Omental fat pad (tissue), 4 donors: ENCODE data around the gene PCDHA4. TPM values are rescaled to one million over a fixed set of nuclear protein-coding genes. Genes with fewer than 3 reads are reported as not detected.
"Not testable (repeated sequence)": the region's sequence is repeated elsewhere in the genome, so short reads cannot be mapped to it uniquely, and the experiment has no call there.

ENCODE experiments used
- ATAC-seq: fragments of 150-250 bp; one replicate; pipeline ENCODE4 v1.9.1; 2016; ENCODE audit warnings: mild to moderate bottlenecking, moderate library complexity; ENCODE audit not compliant: low FRiP score
- DNase-seq: peaks from one replicate; pipeline ENCODE4 v3.0.0-alpha.2; 2019; ENCODE audit warnings: low spot score
- total RNA-seq, 4 donors: library from RNA; depleted of rRNA; stranded (reverse); fragments of >200 nt; gene quantifications; one replicate each; pipeline ENCODE4 v1.1.0, GENCODE V29; 2016
- TF ChIP-seq, protein P1 (sequence below), 3 donors: fragments of 450-650 bp; IDR thresholded peaks; one replicate each; pipeline ENCODE4 v1.5.1; 2016 to 2017; ENCODE audit warnings: antibody characterized with exemption in 3 of 3, mild to moderate bottlenecking in 3 of 3, moderate library complexity in 2 of 3

PCDHA4 gene
- total RNA-seq, 4 donors from 2014 or later, result 0.60 to 1.5 (median 1.1) TPM

DNA sequence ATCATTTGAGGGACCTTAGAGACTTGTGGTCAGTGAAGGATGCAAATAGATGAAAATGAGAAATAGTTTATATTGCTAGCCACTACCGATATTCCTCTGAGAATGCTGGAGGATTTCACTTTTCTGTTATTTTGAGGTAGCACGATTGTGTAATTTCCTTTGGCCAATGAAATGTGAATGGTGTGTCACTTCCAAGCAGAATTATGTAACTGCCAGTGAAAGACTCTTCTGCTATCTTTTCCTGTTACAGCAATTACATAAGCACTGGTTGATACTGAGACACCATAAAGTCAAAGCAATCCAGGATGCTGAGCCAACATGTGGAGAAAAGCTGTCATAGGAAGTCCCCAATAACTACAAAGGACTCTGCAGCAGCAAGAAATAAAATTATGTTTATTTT lies 15.8 kb upstream of the PCDHA4 start:
- ATAC-seq (no peak), DNase-seq (no peak)
- TF ChIP-seq, protein P1, sequence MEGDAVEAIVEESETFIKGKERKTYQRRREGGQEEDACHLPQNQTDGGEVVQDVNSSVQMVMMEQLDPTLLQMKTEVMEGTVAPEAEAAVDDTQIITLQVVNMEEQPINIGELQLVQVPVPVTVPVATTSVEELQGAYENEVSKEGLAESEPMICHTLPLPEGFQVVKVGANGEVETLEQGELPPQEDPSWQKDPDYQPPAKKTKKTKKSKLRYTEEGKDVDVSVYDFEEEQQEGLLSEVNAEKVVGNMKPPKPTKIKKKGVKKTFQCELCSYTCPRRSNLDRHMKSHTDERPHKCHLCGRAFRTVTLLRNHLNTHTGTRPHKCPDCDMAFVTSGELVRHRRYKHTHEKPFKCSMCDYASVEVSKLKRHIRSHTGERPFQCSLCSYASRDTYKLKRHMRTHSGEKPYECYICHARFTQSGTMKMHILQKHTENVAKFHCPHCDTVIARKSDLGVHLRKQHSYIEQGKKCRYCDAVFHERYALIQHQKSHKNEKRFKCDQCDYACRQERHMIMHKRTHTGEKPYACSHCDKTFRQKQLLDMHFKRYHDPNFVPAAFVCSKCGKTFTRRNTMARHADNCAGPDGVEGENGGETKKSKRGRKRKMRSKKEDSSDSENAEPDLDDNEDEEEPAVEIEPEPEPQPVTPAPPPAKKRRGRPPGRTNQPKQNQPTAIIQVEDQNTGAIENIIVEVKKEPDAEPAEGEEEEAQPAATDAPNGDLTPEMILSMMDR (IDR thresholded peaks at IDR 0.05), result no peak

GRCh38 chr5:140794595-140795258 lies 12.1 kb upstream of the PCDHA4 start, which contains the start of gene PCDHA2:
Gene PCDHA2, plus strand, starts transcription at chr5:140794852.
- ATAC-seq, result no peak
- TF ChIP-seq, protein P1 (IDR thresholded peaks at IDR 0.05), result no peak
- no peak for DNase-seq

GRCh38 chr5:140795259-140795641 lies 11.6 kb upstream of the PCDHA4 start:
- no peak for ATAC-seq
- TF ChIP-seq, protein P1 (IDR thresholded peaks at IDR 0.05), result no peak
- DNase-seq, result no peak

DNA sequence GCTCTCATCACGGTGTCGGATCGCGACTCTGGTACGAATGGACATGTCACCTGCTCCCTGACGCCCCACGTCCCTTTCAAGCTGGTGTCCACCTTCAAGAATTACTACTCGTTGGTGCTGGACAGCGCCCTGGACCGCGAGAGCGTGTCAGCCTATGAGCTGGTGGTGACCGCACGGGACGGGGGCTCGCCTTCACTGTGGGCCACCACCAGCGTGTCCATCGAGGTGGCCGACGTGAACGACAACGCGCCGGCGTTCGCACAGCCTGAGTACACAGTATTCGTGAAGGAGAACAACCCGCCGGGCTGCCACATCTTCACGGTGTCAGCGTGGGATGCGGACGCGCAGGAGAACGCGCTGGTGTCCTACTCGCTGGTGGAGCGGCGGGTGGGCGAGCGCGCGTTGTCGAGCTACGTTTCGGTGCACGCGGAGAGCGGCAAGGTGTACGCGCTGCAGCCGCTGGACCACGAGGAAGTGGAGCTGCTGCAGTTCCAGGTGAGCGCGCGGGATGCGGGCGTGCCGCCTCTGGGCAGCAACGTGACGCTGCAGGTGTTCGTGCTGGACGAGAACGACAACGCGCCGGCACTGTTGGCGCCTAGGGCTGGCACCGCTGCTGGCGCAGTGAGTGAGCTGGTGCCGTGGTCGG lies 10.7 kb upstream of the PCDHA4 start:
- ATAC-seq, DNase-seq: not testable (repeated sequence)

- TF ChIP-seq, protein P1 (IDR thresholded peaks at IDR 0.05), result no peak
- DNase-seq (no peak), ATAC-seq (no peak)
Measured at GRCh38 chr5:140796718-140797095, 10.2 kb upstream of the PCDHA4 start.

DNA sequence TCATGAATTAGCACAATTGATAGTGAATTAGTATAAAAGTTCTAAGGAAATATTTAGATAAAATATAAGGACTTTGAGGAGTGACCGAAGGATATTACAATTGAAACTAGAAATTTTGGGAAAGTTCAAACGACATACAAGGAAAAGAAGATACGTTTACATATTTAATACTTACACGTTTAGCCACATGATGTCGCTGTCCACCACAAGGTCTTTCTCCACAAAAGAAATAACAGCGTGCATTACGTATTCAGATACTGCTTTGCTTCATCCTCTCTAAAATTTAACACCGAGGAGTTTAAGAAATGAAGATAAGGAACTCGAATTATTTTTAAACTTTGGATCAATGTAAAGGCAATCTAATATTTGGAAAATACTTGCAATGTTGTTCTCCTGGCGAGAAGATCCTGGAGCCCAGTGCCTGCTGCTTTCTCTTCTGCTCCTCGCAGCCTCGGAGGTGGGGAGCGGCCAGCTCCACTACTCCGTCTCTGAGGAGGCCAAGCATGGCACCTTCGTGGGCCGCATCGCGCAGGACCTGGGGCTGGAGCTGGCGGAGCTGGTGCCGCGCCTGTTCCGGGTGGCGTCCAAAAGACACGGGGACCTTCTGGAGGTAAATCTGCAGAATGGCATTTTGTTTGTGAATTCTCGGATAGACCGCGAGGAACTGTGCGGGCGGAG lies 5.9 kb upstream of the PCDHA4 start, which contains the start of gene PCDHA3:
TSS of gene PCDHA3 (plus strand) at position 242 of the 678 bp plus-strand sequence.
- DNase-seq (no peak), ATAC-seq (no peak)
- TF ChIP-seq, protein P1 (IDR thresholded peaks at IDR 0.05), result no peak

GRCh38 chr5:140801494-140801841 lies 5.4 kb upstream of the PCDHA4 start:
- TF ChIP-seq, protein P1 (IDR thresholded peaks at IDR 0.05), result no peak
- DNase-seq (no peak), ATAC-seq (no peak)

DNA sequence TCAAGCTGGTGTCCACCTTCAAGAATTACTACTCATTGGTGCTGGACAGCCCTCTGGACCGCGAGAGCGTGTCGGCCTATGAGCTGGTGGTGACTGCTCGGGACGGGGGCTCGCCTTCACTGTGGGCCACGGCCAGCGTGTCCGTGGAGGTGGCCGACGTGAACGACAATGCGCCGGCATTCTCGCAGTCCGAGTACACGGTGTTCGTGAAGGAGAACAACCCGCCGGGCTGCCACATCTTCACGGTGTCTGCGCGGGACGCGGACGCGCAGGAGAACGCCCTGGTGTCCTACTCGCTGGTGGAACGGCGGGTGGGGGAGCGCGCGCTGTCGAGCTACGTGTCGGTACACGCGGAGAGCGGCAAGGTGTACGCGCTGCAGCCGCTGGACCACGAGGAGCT lies 4.5 kb upstream of the PCDHA4 start:
- DNase-seq, ATAC-seq: not testable (repeated sequence)
